Prostate gland (tissue), 2 donors: Measurements from ENCODE around the gene MRTO4. TPM values are rescaled to one million over a fixed set of nuclear protein-coding genes. Genes with fewer than 3 reads are reported as not detected.

Experiments used
- DNase-seq: peaks from one replicate; pipeline ENCODE4 v3.0.0-alpha.2; 2019; ENCODE audit warnings: low spot score
- H3K27ac ChIP-seq, 2 donors: fragments of 200-600 bp; sonication (generic); 2 replicates each; pipeline ENCODE4 v1.5.1; 2017 to 2019
- H3K27me3 ChIP-seq: fragments of 200-600 bp; sonication (generic); replicated peaks from 2 replicates; pipeline ENCODE4 v1.5.1; 2019; ENCODE audit not compliant: insufficient read depth
- H3K36me3 ChIP-seq, 2 donors: fragments of 200-600 bp; sonication (generic); 1 replicate in 1 of 2; 2 replicates in 1 of 2; pipeline versions ENCODE4 v1.5.1 to v1.8.1; 2017 to 2019
- H3K4me1 ChIP-seq: fragments of 200-600 bp; sonication (generic); replicated peaks from 2 replicates; pipeline ENCODE4 v1.5.1; 2019
- H3K4me3 ChIP-seq, 2 donors: fragments of 200-600 bp; sonication (generic); 2 replicates each; pipeline ENCODE4 v1.5.1; 2017 to 2019
- H3K9me3 ChIP-seq: fragments of 200-600 bp; sonication (generic); 2 replicates; pipeline ENCODE4 v1.5.1; 2017
- POLR2A ChIP-seq: fragments of 450-650 bp; IDR thresholded peaks from one replicate; pipeline ENCODE4 v1.6.1; 2016; ENCODE audit warnings: antibody characterized with exemption, mild to moderate bottlenecking
- POLR2AphosphoS5 ChIP-seq: sonication (generic); formaldehyde crosslinking; IDR thresholded peaks from one replicate; pipeline ENCODE4 v1.6.1; 2017; ENCODE audit warnings: antibody characterized with exemption
- WGBS: methylation state at CpG from one replicate; pipeline ENCODE4 v1.1.5; 2018; 5-methylcytosine and 5-hydroxymethylcytosine counted together
- intact Hi-C: fragments of 100-400 bp; cut with DNase I; formaldehyde crosslinking; loops from one replicate; pipeline ENCODE4 v1.14.2; 2022
- total RNA-seq, 2 donors: library from RNA; depleted of rRNA; stranded (reverse); fragments of >200 nt; gene quantifications; one replicate each; pipeline ENCODE4 v1.1.0, GENCODE V29; 2016
- TF ChIP-seq, protein P1 (sequence below), 4 experiments: fragments of 200-600 bp in 2 of 4; fragments of 450-650 bp in 2 of 4; sonication (generic) in 2 of 4; IDR thresholded peaks; 1 replicate in 3 of 4; 2 replicates in 1 of 4; pipeline ENCODE4 v1.5.1; 2016 to 2019; ENCODE audit warnings: antibody characterized with exemption in 4 of 4, mild to moderate bottlenecking in 2 of 4, moderate library complexity in 2 of 4

MRTO4 gene
- total RNA-seq, 2 donors from 2014 or later, result 20.5 to 21.9 TPM

DNA sequence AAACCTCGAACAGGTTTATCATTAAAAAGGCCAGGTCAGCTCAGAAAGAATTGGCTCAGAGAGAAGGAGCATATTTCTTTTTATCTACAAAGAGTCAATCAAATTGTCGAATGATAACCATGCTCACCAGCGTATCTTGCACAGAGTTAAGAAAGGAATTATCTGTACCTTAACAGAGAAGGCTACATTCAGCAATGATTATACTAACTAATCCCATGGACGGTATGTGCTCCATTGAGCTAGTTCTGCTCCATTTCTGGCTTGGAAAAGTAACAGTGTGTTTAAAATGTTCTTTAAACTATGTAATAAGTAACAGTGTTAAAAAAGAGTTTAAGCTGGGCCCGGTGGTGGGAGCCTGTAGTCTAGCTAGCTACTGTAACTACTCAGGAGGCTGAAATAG lies 45.8 kb upstream of the MRTO4 start:
- Histone ChIP-seq H3K27ac (no peak overlapping the region), H3K36me3 (no peaks in the 10 kb centered on the region), H3K4me3 (no peak overlapping the region), H3K9me3 (no peaks in the 10 kb centered on the region), H3K4me1 (peaks cover 4% of the 10 kb centered on the region), H3K27me3 (no peaks in the 10 kb centered on the region)
- 68% methylated on average over 5 of the region's 5 CpGs for WGBS
- no peak for DNase-seq
- intact Hi-C loops, result no loop called here
- TF ChIP-seq POLR2AphosphoS5 (no peak), POLR2A (no peak)
- TF ChIP-seq, protein P1, sequence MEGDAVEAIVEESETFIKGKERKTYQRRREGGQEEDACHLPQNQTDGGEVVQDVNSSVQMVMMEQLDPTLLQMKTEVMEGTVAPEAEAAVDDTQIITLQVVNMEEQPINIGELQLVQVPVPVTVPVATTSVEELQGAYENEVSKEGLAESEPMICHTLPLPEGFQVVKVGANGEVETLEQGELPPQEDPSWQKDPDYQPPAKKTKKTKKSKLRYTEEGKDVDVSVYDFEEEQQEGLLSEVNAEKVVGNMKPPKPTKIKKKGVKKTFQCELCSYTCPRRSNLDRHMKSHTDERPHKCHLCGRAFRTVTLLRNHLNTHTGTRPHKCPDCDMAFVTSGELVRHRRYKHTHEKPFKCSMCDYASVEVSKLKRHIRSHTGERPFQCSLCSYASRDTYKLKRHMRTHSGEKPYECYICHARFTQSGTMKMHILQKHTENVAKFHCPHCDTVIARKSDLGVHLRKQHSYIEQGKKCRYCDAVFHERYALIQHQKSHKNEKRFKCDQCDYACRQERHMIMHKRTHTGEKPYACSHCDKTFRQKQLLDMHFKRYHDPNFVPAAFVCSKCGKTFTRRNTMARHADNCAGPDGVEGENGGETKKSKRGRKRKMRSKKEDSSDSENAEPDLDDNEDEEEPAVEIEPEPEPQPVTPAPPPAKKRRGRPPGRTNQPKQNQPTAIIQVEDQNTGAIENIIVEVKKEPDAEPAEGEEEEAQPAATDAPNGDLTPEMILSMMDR (IDR thresholded peaks at IDR 0.05), result no peak

DNA sequence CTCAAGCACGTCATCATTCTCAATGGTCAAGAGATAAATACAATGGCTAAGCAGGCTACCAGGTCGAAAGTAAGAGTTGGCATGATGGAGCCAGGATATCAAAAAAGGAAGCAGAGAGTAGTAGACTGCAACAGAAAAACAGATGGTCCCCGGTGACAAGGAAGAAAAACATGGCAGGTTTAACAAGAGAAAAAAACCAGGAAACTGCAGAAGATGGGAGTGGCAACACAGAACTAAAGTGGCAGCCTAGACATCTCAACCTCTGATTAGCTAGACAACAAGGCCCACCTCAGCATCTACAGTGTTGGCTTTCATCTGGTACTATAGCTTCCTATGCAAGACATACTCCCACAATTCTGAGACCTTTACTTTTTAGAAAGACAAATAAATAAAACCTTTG lies 44.7 kb upstream of the MRTO4 start:
- TF ChIP-seq POLR2AphosphoS5 (no peak), POLR2A (no peak)
- TF ChIP-seq, protein P1 (IDR thresholded peaks at IDR 0.05), result no peak
- H3K4me3 ChIP-seq, result no peak overlapping the region
- intact Hi-C loops, result no loop called here
- no peak overlapping the region for H3K27ac ChIP-seq
- no peaks in the 10 kb centered on the region for H3K9me3 ChIP-seq
- H3K27me3 ChIP-seq, result no peaks in the 10 kb centered on the region
- 79% methylated on average over 3 of the region's 3 CpGs for whole genome bisulfite sequencing
- DNase-seq, result no peak
- peaks cover 13% of the 10 kb centered on the region for H3K4me1 ChIP-seq
- H3K36me3 ChIP-seq, result no peaks in the 10 kb centered on the region

DNA sequence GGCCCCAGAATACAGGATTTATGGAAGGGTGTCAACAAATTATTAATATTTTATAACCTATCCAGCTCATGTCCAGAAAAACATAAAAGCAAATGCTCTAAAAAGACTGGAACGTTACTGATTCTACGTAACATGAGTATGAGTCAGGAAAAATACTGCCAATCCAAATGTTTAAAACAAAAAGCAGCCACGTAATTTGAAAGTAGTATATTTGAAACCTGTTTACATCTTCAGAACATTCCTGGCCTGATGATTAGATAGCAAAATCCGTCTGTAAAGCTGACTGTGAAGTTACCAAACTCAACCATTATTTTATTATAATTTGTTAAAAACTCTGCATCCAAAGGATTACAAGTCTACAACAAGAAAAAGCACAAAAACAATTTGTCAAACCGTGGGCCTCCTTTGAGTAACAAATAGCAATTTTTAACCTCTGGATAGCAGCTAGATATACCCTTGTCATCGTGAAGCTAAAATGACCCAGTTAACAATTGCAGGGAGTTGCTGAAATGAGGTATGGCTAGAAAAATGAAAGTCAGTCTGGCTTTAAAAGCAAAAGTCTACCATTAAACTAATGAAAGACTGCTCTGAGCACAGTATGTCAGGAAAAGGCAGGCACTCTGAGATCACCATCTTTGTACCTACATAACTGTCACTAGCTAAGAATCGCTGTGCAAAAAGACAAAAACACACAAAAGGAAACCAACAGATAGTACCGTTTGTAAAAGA lies 42.7 kb upstream of the MRTO4 start:
- WGBS, result 5% methylated on average over 8 of the region's 8 CpGs
- Histone ChIP-seq H3K9me3 (no peaks in the 10 kb centered on the region), H3K4me1 (peaks cover 10% of the 10 kb centered on the region), H3K27ac (peak overlapping the region; percentile 89 to 95), H3K4me3 (peak overlapping the region; percentile 89 to 95), H3K36me3 (no peaks in the 10 kb centered on the region), H3K27me3 (no peaks in the 10 kb centered on the region)
- TF ChIP-seq POLR2A, result no peak
- TF ChIP-seq, protein P1 (IDR thresholded peaks at IDR 0.05), result no peak
- no peak for TF ChIP-seq POLR2AphosphoS5
- intact Hi-C loops, result no loop called here
- DNase-seq, result no peak

DNA sequence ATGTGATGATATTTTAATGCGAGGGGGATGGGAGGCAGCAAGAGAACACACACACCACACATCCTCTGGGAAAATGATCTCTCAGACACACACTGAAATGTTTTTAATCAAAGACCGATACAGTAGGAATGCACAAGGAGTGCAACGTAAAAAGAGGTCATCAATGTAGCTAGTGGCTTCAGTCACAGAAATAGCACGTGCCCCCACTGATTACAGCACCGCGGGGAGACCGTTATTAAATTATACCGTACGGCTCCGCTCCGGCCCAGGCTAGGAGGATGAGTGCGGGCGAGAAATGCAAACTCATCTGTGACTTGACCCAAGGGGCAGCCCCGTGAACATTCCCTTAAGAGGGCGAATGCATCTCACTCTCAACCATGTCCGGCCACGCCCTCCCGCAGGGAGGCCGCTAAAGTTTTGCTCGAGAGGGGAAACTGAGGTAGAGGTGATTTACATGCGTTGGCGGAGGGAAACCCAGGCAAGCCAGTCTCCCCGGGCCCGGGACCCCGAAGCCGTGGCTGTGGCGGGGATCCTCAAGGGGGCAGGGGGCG lies 42.1 kb upstream of the MRTO4 start:
- TF ChIP-seq, protein P1 (IDR thresholded peaks at IDR 0.05), result no peak
- TF ChIP-seq POLR2A, result no peak
- Histone ChIP-seq H3K4me3 (peak overlapping the region; percentile 89 to 95), H3K4me1 (peaks cover 10% of the 10 kb centered on the region), H3K9me3 (no peaks in the 10 kb centered on the region), H3K27me3 (no peaks in the 10 kb centered on the region), H3K27ac (peak overlapping the region; percentile 89 to 95), H3K36me3 (no peaks in the 10 kb centered on the region)
- intact Hi-C loops, result no loop called here
- under 1% methylated on average over 28 of the region's 28 CpGs for WGBS
- DNase-seq, result peak; percentile 14
